GM21717 (cell line): Measurements from ENCODE around the gene RNF126.

Experiments used
- ATAC-seq: cut with Tn5 transposase; IDR thresholded peaks from one replicate; pipeline ENCODE4 v1.9.1; 2021; ENCODE audit warnings: mild to moderate bottlenecking, moderate library complexity; ENCODE audit not compliant: unreplicated experiment

The RNF126 gene

DNA sequence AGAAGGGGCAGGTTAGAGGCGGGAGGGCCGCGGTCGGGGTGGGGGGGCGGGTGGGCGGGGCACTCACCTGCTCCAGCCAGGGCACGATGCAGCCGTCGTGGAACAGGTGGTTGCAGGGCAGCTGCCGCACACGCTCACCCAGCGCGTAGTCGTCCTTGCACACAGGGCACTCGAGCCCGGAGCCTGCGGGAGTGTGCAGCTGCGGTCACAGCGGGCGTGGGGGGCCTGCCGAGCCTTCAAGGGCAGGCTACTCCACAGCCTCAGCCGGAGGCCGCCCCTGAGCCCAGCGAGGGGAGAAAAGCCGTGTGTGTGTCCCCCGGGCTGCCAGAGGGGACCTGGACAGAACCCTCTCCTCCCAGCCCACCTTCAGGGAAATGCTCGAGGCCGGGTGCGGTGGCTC lies 14.7 kb downstream of the RNF126 start:
- ATAC-seq = no peak

DNA sequence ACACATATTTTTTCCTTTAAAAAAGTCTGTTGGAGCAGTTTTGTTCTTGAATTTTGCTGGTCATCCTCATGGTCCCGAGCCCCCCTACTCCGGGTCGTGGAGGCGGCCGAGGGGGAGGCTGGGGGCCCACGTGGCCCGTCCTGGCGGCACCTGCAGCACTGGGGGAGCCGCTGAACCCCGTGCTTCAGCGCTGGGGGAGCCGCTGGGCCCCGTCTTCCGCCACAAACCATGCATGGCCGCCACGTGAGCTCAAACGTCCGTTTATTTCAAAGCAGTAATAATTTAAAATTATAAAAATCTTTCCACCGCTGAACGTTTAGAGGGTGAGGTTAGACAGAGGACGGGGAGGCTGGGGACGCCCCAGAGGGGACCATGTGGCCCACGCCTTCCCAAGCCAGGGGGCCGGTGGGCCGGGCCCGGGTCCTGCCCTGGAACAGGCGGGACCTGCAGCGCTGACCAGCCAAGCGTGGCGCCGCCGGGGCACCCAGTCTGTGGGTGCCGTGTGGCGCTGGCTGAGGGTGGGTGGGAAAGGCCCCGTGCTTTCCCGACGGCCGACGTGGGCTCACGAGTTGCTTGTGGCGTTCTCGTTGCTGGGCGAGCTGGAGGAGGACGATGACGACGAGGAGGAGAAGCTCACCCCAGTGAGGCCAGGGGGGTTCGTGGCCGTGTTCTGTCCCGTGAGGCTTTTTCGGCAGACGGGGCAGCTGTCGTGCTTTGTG lies 15.3 kb downstream of the RNF126 start:
- no peak for ATAC-seq

DNA sequence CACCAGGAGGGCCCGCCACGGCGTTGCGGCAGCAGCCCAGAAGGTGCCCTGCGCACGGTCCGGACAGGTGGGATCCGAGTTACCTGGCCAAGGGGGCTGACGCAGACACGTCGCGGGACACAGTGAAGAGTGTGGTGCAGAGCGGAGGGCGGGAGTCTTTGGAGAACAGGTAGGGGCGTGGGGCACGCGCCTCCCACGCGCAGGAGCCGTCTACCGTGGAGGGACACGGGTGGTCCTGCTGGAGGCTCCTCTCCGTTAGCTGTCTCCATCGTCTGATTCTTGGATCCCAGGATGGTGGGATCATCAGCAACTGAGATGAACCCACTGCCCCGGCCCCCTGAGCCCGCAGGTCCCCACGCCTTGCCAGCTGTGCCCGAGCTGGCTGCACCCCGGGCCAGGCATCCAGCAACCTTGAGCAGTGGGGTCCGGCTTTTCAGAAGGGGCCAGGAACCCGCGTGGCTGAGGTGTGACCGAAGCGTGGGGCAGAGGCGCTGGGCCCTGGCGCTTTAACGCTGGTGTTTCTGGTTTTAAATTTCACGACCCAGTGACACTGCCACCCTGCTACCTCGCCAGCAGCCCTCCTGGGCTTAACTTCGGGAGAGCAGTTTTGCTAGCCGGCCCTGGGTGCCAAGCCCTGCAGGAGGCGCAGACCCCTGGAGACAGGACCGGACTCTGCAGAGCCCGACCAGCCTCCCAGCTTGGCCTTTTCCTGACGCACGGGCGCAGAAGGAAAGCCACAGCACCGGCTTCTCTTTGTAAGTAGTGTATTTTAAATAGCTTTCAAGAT lies 16.0 kb downstream of the RNF126 start:
- no peak for ATAC-seq

DNA sequence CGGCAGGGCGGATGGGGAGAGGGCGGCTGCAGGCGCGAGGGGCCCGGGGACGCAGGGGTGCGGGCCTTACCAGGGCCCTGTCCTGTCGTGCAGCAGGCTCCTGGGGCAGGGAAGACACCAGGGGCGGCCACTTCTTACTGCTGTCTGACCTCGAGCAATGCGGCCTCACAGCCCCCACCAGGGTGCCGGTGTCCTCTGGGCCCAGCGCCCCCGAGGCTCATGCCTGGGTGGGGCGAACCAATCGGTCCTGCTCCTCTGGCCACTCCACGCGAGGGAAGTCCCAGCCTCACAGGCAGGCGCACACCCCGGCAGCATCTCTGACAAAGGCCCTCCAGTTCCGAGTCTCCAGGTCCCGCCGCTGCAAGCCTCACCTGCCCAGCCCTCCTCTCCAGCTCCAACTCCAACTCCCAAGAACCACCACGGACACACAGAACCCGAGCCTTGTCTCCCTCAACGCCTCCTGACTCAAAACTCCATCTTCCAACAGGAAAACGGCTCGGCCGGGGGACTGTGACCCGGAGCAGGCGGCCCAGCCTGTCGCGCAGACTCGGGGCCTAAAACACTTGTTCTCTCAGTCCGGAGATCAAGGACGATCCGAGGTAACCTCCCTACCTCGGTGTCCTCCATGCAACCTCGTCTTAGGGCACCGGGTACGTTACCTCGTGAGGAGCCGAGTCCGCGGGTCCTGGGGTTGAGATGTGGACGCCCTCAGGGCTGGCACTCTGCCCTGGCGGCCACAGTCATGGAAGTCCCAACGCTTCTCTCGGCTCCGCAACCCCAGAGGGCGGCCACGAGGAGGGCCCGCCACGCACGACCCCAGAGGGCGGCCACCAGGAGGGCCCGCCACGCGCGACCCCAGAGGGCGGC lies 16.9 kb downstream of the RNF126 start:
- ATAC-seq = no peak

DNA sequence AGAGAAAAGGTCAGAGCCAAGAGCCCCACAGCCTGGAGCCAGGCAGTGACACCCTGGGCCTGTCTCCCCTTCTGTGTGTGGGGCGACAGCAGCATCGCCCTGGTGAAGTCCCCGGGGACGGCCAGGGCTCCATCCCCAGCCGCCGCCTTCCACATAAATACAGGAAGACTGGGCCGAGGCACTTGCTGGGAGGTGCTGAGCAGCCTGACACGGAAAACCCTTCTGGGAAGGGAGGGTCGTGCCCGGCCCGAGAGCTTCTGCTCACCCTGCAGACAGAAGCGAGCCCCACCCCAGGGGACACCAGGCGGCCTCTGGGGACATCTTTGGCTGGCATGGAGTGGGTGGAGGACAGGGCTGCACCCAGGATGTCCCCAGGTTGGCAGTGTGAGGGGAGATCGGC lies 18.2 kb downstream of the RNF126 start:
- no peak for ATAC-seq

DNA sequence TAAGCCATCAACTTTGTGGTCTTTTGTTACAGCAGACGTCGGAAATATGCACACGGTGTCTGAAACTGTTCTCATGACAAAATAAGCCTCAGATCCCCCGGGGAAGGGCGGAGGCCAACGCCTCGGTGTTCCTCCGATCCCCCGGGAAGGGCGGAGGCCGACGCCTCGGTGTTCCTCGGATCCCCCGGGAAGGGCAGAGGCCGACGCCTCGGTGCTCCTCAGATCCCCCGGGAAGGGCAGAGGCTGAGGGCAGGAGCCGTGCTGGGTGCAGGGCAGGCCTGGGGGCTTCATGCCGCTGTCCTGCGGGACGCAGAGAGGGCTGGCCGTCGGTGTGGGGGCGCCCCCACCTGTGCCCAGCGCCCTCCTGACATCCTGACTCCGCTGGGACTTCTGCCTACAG lies 18.7 kb downstream of the RNF126 start:
- ATAC-seq = no peak

DNA sequence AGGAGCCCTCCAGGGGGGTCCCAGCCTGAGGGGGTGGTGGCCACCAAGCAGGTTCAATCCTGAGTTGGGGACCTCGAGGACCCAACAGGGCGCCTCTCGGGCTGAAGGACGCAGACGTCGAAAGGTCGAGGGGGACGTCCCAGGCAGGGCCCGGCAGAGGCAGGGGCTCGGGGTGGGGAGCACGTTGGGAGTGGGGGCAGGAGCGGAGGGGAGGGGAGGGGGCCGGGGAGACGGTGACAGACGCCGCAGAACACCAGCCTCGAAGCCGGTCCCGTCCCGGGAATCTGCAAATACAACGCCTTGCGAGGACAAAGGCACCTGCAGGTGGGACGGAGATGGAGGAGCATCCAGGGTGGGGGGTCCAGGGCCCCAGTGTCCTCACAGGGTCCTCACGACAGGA lies 19.3 kb downstream of the RNF126 start:
- no peak for ATAC-seq

DNA sequence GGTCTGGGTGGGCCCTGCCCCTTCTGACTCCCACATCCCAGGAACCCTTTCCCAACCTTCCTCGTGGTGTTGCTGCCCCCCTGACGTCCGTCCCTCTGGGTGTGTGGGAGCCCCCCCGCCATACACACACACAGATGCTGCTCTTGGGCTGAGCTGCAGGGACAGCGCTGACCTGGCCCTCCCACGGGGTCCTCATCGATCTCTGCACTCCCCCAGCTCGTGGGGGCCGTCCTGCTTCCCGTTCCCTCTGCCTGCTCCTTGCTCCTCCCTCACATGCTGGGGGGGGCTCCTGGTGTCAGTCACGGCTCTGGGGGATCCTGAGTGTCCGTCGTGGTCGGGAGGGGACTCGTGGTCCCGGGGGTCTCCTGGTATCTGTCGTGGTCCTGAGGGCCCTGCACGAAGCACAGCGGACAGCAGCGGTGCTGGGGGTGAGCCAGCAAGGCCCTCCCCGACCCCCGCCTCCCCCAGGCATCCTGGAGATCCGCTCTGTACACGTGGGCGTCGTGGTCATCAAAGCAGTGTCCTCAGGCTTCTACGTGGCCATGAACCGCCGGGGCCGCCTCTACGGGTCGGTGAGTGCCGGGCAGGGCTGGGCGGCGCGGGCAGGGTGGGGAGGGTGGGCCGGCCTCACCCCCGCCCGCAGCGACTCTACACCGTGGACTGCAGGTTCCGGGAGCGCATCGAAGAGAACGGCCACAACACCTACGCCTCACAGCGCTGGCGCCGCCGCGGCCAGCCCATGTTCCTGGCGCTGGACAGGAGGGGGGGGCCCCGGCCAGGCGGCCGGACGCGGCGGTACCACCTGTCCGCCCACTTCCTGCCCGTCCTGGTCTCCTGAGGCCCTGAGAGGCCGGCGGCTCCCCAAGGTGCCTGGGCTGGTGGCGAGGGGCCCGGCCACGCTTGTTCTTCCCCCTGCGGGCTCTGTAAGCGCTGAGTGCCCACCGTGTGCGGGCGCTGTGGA lies 20.0 kb downstream of the RNF126 start:
- no peak for ATAC-seq

DNA sequence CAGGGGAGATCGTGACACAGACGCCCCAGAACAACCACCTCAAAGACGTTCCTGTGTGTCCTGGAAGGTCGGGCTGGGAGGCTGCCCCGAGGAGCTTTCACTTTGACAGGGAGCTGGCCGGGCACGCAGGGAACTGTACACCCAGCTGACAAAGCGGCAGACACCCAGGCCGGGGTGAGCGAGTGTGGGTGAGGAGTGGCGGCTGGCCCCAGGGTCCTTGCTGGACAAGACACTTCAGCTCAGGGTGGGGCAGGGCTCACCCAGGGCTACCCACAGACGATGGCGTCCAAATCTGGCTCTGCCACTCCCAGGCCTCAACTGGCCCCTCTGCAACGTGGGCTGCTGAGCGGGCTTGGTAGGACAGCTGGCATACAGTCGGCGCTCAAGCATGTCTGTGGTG lies 21.3 kb downstream of the RNF126 start:
- ATAC-seq = no peak

DNA sequence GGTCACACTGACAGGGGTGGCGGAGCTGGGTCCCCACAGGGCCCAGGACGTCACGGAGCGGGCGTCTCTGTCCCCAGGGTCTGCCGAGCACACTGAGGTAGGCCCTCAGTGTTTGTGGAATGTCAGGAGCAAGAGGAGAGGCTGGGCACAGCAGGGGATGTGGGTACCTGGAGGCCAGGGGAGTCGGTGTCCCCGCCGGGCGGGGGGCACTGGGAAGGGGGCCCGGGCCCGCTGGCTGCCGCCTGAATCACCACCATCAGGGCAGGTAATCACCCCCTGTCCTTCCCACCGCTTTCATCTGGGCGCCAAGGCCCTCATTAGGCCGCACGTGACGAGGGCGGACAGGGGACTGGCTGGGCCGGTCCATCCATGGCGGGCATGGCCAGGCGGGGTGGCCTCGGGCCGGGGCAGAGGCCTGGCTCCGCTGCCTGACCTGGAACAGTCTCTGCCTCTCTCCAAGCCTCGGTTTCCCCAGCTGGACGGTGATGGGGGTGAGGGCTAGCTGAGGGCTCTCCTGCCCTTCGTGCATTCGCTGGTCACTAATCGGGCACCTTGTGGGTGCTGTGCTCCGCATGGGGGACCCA lies 22.3 kb downstream of the RNF126 start:
- no peak for ATAC-seq

DNA sequence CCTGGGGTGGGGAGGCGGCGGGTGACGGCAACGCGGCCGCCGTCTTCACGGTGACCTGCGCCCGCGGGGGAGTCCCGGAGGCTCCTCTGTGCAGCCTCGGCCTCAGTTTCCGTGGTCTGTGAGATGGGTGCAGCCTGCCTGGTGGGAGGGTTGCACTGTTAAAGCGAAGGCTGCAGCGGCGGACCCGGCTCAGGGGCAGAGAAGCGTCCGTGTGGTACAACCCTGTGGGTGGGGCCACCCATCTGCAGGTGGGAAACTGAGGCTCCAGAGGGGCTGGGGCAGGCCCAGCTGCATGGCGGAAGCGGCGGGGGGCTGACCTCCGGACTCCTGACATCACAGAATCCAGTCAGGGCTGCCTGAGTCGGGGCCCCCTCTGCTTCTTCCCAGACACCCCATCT lies 22.9 kb downstream of the RNF126 start:
- no peak for ATAC-seq

DNA sequence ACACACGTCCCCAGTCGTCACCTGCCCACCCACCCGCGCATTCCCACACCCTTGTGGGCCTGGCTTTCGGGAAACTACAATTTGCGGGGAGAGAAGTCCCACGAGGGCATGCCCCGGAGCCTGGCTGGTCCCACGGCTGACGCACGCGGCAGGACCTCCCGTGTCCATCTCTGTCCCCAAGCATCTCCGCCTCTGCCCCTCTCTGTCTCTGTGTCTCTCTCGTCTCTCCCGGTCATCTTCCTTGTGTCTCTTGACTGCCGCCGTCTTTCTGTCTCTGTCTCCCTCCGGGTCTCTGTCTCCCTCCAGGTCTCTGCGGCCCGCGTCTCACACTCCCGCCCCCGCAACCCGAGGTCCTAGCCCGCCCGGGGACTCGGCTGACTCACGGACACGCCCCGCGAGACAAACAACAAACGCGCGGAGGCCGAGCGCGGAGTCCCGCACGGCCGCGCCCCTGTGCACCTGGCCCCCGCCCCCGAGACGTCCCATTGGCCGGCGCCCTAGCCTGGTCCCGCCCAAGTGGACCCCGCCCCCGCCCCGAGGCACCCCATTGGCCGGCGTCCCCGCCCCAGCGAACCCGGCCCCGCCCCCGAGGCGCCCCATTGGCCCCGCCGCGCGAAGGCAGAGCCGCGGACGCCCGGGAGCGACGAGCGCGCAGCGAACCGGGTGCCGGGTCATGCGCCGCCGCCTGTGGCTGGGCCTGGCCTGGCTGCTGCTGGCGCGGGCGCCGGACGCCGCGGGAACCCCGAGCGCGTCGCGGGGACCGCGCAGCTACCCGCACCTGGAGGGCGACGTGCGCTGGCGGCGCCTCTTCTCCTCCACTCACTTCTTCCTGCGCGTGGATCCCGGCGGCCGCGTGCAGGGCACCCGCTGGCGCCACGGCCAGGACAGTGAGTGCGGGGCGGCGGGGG lies 23.5 kb downstream of the RNF126 start, which contains the start of gene FGF22:
Gene FGF22 (plus strand): TSS at position 627 of the 908 bp plus-strand sequence. CDS start 47 bp downstream, at position 674.
- ATAC-seq = peak; percentile 32

DNA sequence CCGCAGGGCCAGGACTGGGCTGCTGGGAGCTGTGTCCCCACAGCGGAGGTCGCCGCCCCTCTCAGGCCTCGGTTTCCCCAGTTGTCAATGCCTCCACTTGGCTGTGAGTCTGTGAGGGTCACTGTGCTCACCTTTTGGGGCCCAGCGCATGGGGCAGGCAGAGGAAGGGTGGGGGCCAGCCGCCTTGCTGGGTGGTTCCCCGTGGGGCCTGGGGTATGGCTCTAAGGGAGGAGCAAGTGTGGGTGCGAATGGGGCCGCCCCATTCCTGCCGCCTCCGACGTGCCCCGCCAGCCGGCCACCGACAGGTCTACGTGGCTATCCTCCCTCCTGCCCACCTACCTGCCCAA lies 24.1 kb downstream of the RNF126 start:
- no peak for ATAC-seq

DNA sequence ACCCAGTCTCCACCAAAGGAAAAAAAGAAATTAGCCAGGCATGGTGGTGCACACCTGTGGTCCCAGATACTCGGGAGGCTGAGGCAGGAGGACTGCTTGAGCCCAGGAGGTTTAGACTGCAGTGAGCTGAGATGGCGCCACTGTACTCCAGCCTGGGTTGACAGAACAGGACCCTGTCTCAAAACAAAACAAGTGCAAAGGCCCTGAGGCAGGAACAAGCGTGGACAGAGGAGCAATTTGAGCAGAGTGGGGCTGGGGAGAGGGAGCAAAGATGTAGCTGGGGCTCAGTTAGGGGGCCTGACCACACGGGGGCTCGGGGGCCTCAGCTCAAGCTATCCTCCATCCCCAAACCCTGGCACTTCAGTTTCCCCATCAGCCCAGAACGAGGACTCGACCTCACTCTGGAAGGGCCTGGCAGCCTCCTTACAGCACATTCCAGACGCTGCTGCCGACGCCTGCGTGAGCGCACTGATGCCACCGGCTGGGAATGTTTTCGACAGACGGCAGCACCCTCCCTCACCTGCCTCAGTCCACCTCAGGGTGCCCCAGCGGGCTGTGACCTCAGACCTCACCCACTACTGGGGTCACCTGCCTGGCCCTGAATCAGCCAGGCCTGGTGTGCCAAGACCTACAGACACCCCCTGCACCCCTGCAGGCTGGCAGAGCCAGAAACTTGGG lies 27.9 kb downstream of the RNF126 start:
- ATAC-seq = no peak

DNA sequence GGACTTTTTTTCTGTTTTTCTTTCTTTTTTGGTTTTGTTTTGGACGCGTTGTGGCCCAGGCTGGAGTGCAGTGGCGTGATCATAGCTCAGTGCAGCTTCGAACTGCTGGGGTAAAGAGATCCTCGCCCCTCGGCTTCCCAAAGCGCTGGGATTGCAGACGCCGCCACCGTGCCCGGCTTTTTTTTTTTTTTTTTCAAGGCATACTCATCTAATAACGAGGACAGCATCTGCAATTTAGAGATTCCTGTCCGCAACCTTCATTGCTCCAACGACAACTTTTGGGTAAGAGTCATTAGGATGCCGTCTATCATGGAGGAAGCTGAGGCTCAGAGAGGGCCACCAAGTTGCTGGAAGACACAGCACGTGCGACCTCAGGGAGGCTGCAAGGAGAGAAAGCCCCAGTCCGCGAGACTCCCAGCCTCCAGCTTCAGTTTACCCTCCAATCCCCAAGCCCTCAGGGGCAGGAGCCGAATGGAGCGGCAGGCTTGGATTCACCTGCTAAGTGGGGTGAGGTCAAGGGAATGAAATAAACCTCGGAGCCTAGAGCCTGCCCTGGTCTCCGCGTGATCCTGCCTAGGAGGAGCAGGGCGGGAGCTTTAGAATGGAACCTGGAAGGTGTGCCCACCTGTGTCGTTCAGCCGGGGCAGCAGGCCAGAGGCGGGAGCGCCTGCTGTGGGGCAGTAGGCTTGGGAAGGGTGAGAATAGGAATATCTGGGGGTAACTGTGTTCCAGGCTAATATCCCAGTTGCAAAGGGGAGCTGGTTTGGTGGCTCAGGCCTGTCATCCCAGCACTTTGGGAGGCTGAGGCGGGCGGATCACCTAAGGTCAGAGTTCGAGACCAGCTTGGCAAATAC lies 29.0 kb downstream of the RNF126 start:
- no peak for ATAC-seq

DNA sequence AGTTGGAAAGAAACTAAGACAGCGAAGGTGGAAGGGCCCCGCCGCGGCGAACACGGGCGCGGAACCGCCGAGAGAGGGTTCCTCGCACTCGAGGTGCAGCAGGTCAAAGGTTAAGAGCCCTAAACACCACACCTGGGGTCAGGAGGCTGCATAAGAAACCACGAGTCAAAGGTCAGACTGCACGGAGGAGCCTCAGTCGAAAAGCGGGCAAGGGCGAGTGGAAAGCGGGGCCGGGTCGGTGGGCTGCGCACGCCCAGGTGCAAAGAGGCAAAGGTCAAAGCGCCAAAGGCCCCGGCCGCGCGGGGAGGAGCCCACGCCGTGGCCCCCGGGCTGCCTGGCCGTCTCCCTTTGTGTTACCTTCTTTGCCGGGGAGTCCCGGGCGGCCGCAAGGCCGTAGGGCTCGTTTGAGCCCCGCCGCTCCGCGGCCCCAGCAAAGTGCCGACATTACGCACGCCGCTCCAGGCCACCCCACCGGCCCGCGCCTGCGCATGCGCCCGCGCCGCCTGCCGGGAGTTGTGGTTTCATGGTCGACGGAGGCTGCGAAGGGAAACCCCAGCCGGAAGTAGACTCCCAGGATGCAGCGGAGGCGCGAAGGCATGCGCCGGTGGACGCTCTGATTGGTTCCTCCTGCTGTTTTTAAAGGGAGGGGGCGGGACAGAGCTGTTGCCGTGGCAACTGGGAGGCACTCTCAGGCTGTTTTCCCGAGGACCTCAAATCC lies 29.8 kb downstream of the RNF126 start, which contains the start of gene POLRMT:
Gene POLRMT (minus strand): TSS at position 470 of the 718 bp plus-strand sequence. CDS start 25 bp downstream, at position 445.
- ATAC-seq = peak; percentile 50
